HepG2 (cell line): ENCODE results near the gene APOC3. TPM values are rescaled to one million over a fixed set of nuclear protein-coding genes. Genes with fewer than 3 reads are reported as not detected.

Experiments used
- ATF2 ChIP-seq: sonication (generic); formaldehyde crosslinking; IDR thresholded peaks from 2 replicates; pipeline ENCODE4 v1.4.0; 2020; ENCODE audit warnings: missing genetic modification reagents
- DBP ChIP-seq: sonication (generic); formaldehyde crosslinking; IDR thresholded peaks from 2 replicates; pipeline ENCODE4 v1.4.0; 2020; ENCODE audit warnings: missing genetic modification reagents; ENCODE audit errors: not compliant biosample characterization
- HDAC1 ChIP-seq: sonication (generic); formaldehyde crosslinking; IDR thresholded peaks from 2 replicates; pipeline ENCODE4 v1.5.1; 2020; ENCODE audit warnings: mild to moderate bottlenecking, missing genetic modification reagents
- HMGXB4 ChIP-seq, 2 experiments: sonication (generic) in 1 of 2; formaldehyde crosslinking in 1 of 2; IDR thresholded peaks; 2 replicates each; pipeline versions ENCODE4 v1.4.0 to v1.6.1; 2018 to 2020; ENCODE audit warnings: missing genetic modification reagents in 2 of 2, borderline replicate concordance in 1 of 2, low read depth in 1 of 2, mild to moderate bottlenecking in 1 of 2, missing biosample characterization in 1 of 2
- KAT8 ChIP-seq: IDR thresholded peaks from 2 replicates; pipeline ENCODE4 v1.6.1; 2016; ENCODE audit warnings: missing genetic modification reagents, missing compliant biosample characterization
- PLSCR1 ChIP-seq: sonication (generic); formaldehyde crosslinking; IDR thresholded peaks from 2 replicates; pipeline ENCODE4 v1.5.0; 2020; ENCODE audit warnings: missing genetic modification reagents, mild to moderate bottlenecking, borderline replicate concordance
- RERE ChIP-seq: IDR thresholded peaks from 2 replicates; pipeline ENCODE4 v1.6.1; 2016; ENCODE audit warnings: low read depth, missing genetic modification reagents, missing compliant biosample characterization
- ZBTB33 ChIP-seq: sonication (generic); formaldehyde crosslinking; IDR thresholded peaks from 2 replicates; pipeline ENCODE4 v1.4.0; 2020; ENCODE audit warnings: missing genetic modification reagents
- ZNF510 ChIP-seq: sonication (generic); formaldehyde crosslinking; IDR thresholded peaks from 2 replicates; pipeline ENCODE4 v1.4.0; 2020; ENCODE audit warnings: low read depth, mild to moderate bottlenecking, missing genetic modification reagents
- ZNF615 ChIP-seq: sonication (generic); formaldehyde crosslinking; IDR thresholded peaks from 2 replicates; pipeline ENCODE4 v1.5.0; 2020; ENCODE audit warnings: mild to moderate bottlenecking, missing genetic modification reagents, borderline replicate concordance
- ZNF782 ChIP-seq: sonication (generic); formaldehyde crosslinking; IDR thresholded peaks from 2 replicates; pipeline ENCODE4 v1.4.0; 2020; ENCODE audit warnings: missing genetic modification reagents, mild to moderate bottlenecking, borderline replicate concordance
- polyA plus RNA-seq, 8 experiments: library from polyadenylated mRNA; depleted of rRNA in 3 of 8; stranded (reverse) in 7 of 8; unstranded in 1 of 8; fragments of >200 nt; fragmentation: Illumina TruSeq in 4 of 8; extraction: Trizol in 4 of 8; gene quantifications; 2 replicates each; pipeline versions ENCODE4 v1.2.1 to v1.2.3, GENCODE V29; 2011 to 2016; ENCODE audit warnings: low read depth in 4 of 8, missing spikeins in 1 of 8, mixed read lengths in 1 of 8; ENCODE audit not compliant: insufficient read depth in 1 of 8
- total RNA-seq, 5 experiments: library from RNA; depleted of rRNA; stranded (reverse); fragments of >200 nt; fragmentation: Illumina TruSeq; extraction: Trizol; gene quantifications; 2 replicates each; pipeline ENCODE4 v1.2.3, GENCODE V29; 2016; ENCODE audit warnings: low read depth in 1 of 5

Gene APOC3
- total and polyA plus RNA-seq, 2 of the 13 experiments (the other 11 are each of a cell fraction or from before 2014, with no cell fraction given) = 314 to 687 TPM

GRCh38 chr11:116808262-116809175, 21.2 kb upstream of the APOC3 start (continued):
- TF ChIP-seq RERE (peak; percentile 97), PLSCR1 (CRISPR knock-in tag) (no peak), HMGXB4 (CRISPR knock-in tag; IDR thresholded peaks at IDR 0.05; ENCODE audit: borderline replicate concordance in 1 of 2, low read depth in 1 of 2) (no peak; a peak in 1 of 4 replicates), ZBTB33 (CRISPR knock-in tag) (peak; percentile 38; the same call in 1 of the 2 replicates), ZNF782 (CRISPR knock-in tag) (no peak), ZNF510 (peak; percentile 92; the same call in 1 of the 2 replicates), KAT8 (peak; percentile 85), HDAC1 (CRISPR knock-in tag) (peak; percentile 74), ATF2 (CRISPR knock-in tag) (peak; percentile 85; the same call in 1 of the 2 replicates), ZNF615 (CRISPR knock-in tag) (0 out of 2 replicates have a peak, but pooled peaks have one; percentile 8), DBP (CRISPR knock-in tag) (peak; percentile 10)
